HG03039 (cell line): Measurements from ENCODE around the gene SERPINA5.
"Not testable (repeated sequence)": the region's sequence is repeated elsewhere in the genome, so short reads cannot be mapped to it uniquely, and the experiment has no call there.

ENCODE experiments used
- ATAC-seq: cut with Tn5 transposase; IDR thresholded peaks from one replicate; pipeline ENCODE4 v1.9.1; 2021; ENCODE audit warnings: mild to moderate bottlenecking, moderate library complexity; ENCODE audit not compliant: unreplicated experiment

The SERPINA5 gene

GRCh38 chr14:94598816-94599655, 17.8 kb downstream of the SERPINA5 start:
- ATAC-seq, result no peak

DNA sequence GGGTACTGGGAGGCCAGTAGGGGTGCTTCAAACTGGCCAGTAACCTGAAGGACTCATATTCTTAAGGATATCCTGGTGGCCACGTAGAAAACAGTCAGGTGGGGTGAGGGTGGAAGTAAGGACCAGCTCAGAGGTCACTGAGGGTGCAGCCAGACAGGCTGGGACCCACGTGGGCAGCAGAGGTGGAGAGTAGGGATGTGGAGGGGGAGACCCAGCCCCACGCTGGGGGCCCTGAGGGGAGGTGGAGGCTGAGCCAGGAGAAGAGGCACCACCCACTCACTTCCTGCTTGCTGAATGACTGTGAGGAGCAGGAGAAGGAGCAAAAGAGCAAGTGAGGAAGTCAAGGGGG, 18.4 kb downstream of the SERPINA5 start:
- no peak for ATAC-seq

DNA sequence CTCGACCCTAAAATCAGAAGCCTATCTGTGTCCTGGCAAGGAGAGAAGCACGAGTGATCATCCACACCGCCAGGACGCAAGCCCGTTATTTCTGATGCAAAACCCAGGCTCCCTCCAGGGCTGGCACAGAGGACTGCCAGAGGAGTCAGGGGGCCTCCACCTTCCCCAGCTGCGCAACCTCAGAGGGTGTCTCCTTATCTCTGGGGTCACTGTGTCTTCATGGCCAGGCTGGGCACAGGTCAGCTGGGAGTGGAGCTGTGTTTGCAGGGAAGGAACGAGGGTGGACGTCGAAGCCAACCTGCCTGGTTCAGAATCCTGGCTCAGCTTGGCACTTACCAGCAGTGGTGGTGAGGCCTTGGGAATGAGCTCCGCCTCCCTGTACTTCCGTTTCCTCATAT, 18.9 kb downstream of the SERPINA5 start:
- ATAC-seq, result no peak

DNA sequence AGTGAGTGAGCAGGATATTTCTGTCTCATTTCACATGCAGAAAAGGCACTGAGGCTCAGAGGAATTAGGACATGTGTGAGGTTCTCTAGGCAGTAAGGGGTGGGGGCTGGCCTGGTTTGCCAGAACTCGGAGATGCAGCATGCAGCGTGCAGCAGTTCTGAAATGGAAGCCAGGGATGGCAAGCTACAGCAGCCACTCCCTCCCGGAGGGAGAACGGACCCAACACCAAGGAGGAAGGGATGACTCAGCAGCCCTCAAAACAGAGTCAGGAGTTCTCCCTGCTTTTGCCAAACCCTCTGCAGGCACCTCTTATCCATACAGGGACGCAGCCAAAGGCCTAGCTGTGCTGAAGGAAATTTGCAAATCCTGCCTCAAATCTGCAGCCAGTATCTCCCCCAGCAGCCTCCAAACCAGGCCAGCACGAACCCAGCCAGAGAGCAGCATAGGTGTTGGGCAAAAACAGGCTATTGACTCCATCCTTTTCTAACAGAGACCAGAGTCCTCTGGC, 20.7 kb downstream of the SERPINA5 start:
- no peak for ATAC-seq

DNA sequence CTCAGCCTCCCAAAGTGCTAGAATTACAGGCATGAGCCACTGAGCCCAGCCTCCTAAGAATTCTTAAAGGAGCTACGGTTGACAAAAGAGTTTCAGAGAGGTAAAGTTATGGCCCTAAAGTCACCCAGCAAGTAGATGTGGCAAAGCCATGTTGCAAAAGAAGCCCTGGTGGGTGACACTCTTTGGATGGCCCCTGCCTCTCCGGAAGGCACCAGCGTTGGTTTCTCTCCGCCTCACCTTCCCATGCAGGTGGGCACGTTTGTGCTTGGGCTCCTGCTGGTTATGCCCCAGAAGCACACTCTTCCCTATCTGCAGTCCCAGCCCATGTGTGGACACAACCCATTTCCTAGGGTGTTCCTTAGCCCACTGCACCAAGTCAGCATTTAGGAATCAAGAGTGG, 21.5 kb downstream of the SERPINA5 start:
- ATAC-seq, result no peak

DNA sequence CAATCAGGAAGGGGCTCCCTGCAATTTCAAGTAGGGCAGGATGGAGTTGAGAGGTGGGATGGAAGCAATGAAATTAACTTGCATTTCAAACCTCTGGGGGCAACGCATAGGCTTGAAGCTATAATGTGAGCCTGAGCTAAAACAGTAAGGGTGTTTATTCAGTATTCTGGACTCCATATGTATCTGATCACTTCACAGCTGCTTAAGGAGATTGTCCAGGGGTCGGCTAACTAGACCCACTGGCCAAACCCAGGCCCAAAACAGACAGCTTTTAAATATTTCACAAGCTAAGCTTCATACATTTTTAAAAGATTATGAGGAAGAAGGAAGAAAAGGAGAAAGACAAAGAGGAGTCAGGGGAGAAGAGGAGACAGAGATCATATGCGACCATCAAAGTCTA, 24.1 kb downstream of the SERPINA5 start:
- ATAC-seq, result no peak

GRCh38 chr14:94608966-94609365, 27.7 kb downstream of the SERPINA5 start:
- ATAC-seq, result not testable (repeated sequence)

DNA sequence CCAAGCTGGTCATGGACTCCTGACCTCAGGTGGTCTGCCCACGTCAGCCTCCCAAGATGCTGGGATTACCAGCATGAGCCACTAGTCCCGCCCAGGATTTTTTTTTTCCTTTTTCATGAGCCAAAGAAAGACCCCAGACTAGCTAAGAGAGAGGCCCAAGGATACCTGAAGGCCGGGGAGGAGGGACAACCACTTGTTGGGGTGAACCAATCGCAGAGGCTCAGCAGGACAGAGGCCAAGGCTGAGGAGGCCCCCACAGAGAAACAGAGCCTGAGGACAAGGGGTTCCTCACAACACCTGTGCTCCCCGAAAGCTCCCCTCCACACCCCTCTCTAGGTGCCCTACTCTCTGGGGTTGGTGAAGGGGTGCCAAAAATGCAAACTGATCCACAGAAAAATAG, 30.0 kb downstream of the SERPINA5 start:
- no peak for ATAC-seq

GRCh38 chr14:94612174-94612573, 30.9 kb downstream of the SERPINA5 start, which contains the start of gene SERPINA3:
Gene SERPINA3 (plus strand): TSS chr14:94612391. CDS start chr14:94614442, 2,051 bp downstream.
- ATAC-seq, result no peak

DNA sequence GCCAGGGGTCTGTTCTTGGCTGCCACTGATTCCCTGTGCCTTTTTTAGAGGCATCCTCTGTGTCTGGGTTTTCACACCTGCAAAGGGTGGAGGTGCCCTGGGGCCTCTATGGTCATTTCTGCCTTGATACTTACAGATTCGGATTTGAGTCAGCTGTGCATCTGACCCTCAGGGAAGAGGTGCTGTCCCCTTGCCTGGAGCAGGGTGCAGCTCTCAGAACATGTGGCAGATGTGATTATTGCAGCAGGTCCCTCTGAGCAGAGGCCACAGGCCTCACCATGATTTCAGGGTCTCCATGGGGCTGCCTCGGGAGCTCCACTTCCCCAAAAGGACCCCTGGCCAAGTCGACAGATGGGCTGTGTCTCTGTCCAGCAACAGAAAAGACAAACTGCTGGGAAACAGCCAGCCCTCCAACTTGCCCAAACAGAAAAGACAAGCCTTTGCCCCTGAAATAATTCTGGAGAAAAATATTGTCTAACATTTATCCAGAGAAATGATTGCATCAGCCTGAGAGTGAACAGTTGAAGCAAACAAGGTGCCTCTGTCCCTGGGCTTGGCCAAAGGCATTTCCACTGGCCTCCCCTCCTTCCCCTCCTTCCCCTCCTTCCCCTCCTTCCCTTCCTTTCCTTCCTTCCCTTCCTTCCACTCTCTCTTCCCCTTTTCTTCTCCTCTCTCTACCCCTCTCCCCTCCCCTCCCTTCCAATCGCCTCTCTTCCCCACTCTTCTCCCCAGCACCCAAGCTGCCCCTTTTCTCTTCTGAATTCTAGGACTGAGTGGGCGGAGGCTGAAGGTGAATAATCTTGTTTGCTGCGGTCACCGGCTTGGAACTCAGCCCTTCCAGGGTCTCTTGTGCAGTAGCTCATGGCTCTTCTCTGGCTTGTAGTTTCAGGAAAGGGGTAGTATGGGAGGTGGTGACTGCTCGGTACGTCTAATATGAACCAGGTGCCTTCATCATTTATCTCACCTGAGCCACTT, 31.6 kb downstream of the SERPINA5 start:
- no peak for ATAC-seq

DNA sequence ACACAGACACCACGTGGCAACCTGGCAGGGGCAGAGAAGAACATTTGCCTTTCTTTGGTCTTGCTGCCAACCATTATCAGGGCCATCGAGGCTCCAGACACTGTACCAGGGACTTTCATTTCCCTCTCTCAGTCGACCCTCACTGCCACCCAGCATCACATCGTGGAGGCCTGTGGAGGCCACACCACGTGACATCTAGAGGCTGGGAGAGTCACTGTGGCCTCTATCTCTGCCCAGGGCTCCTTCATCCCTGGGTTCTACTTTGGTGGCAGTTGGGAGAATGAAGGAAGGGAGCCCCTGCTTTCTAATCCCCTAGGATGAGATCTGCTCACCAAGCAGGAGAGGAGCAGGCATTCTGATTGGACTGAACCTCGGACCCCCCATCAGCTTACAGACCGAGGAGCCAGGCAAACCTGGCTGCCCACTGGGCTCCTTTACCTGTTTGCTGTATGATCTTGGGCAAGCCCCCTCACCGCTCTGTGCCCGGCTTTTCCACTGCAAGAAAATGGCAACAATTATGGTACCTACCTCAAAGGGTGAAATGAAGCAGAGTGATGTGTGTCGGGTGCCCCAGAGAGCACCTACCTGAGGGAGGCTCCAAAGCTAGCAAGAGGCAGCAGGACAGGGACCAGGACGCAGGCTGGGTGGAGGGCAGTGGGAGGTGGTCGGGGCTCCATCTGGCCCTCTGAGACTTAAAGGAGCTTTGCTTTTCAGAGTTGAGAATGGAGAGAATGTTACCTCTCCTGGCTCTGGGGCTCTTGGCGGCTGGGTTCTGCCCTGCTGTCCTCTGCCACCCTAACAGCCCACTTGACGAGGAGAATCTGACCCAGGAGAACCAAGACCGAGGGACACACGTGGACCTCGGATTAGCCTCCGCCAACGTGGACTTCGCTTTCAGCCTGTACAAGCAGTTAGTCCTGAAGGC, 32.8 kb downstream of the SERPINA5 start:
- no peak for ATAC-seq

DNA sequence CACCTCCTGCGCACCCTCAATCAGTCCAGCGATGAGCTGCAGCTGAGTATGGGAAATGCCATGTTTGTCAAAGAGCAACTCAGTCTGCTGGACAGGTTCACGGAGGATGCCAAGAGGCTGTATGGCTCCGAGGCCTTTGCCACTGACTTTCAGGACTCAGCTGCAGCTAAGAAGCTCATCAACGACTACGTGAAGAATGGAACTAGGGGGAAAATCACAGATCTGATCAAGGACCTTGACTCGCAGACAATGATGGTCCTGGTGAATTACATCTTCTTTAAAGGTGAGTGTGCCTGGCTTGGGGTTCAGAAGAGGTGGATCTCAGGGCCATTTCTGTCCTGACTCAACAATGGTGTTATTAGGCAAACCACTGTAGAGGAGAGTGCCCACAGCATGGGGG, 33.6 kb downstream of the SERPINA5 start:
- no peak for ATAC-seq

DNA sequence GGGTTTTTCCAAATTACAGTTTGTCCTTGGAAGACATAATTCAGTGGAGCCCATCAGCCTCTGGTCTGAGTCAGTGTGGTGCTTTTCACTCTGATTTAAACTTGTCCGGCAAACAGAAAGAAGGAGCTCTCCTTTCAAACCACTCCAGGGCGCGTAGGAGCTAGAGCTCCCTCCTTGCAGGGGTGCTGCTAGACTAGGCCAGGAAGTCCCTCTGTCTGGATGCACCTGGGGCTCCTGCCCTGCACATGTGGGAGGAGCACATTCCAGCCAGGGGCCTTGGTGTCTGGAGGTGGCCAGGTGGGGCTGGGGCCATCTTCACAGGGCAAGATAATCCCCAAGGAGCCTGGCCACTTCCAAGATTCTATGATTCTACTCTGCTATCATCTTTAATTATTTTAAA, 34.0 kb downstream of the SERPINA5 start:
- ATAC-seq, result no peak

DNA sequence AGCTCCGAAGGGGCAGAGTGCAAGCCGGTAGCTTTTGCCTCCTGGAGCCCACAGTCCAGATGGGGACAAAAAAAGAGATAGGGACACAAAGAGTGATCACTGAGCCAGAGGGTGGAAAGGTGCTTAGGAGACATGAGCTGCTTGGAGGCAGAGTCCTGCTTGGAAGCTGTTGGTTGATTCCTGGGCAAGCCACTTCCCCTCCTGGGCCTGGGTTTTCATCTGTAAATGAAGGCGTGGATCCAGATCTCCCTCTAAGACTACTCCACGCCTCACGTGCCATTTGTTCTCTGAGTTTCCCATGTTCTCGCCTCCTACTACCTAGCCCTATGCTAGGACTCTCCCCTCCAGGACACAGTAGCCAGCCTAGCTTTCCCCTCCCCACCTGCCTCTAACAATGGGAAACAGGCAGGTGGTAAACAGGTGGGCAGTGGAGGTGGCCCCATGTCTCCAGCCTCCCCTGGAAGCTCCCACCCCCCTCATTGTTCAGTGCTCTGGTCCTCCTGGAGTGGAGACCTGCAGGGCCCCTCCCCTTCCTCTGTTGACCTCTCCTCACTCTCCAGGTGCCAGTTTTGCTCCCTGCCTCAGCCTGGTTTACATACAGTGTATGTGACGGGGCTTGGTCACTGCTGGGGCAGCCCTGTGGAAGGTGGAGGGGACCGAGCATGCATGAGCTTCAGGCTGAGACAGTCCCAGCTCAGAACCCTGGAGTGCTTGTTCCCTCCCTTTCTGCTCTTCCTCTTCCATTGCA, 34.8 kb downstream of the SERPINA5 start:
- no peak for ATAC-seq

- ATAC-seq, result no peak
These were observed 36.2 kb downstream of the SERPINA5 start for GRCh38 chr14:94617366-94617941.

- ATAC-seq, result no peak
These were observed 37.0 kb downstream of the SERPINA5 start for GRCh38 chr14:94617988-94618822.

DNA sequence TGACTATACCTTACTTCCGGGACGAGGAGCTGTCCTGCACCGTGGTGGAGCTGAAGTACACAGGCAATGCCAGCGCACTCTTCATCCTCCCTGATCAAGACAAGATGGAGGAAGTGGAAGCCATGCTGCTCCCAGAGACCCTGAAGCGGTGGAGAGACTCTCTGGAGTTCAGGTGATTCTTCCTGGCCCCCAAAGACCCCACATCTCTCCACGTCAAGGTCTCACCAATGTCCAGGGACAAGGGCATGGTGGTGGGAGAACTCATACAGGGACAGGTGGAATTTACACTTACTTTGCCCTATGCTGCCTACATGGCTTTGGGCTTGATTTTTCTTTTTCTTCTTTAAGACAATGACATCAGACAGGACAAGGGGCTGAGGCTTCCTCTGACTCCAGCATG, 38.1 kb downstream of the SERPINA5 start:
- no peak for ATAC-seq

DNA sequence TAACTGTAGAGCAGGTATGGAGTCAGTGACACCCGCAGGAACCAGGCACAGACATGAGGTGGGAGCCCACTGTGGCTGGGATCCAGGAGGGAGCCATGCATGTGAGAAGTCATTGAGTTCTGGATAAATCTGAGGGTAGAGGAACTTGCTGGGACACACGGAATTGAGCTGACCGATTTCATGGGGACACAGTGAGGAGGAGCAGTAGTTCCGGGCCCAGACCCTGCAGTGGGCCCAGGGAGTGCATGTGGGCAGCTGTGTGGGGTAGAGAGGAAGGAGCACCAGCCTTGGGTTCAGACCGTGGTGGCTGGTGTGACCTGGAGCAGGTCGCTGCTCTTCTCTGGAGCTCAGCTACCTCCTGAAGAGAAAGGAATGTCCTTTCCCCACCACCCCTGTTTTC, 39.4 kb downstream of the SERPINA5 start:
- no peak for ATAC-seq
